Heart right ventricle (tissue), 16 donors: ENCODE data around the gene INPP1. TPM values are rescaled to one million over a fixed set of nuclear protein-coding genes. Genes with fewer than 3 reads are reported as not detected.

Experiments used
- ATAC-seq, 8 donors: fragments of 200-7000 bp; cut with Tn5 transposase; one replicate each; pipeline ENCODE4 v1.9.1; 2020; ENCODE audit warnings: mild to moderate bottlenecking in 8 of 8, moderate library complexity in 8 of 8, moderate number of reproducible peaks in 1 of 8
- DNase-seq, 2 donors: peaks; one replicate each; pipeline ENCODE4 v3.0.0-alpha.2; 2020
- H3K27ac ChIP-seq, 10 donors: fragments of 200-600 bp; sonication (generic) in 2 of 10; one replicate each; pipeline versions ENCODE4 v1.5.0 to v1.8.0; 2020 to 2022; ENCODE audit warnings: mild to moderate bottlenecking in 3 of 10
- H3K27me3 ChIP-seq, 7 donors: fragments of 200-600 bp; one replicate each; pipeline ENCODE4 v1.8.0; 2021 to 2022; ENCODE audit warnings: mild to moderate bottlenecking in 2 of 7
- H3K36me3 ChIP-seq, 9 donors: fragments of 200-600 bp; sonication (generic) in 1 of 9; one replicate each; pipeline versions ENCODE4 v1.5.0 to v1.8.0; 2020 to 2022; ENCODE audit warnings: mild to moderate bottlenecking in 2 of 9
- H3K4me1 ChIP-seq, 9 donors: fragments of 200-600 bp; sonication (generic) in 1 of 9; one replicate each; pipeline versions ENCODE4 v1.5.0 to v1.8.0; 2020 to 2022; ENCODE audit warnings: mild to moderate bottlenecking in 4 of 9
- H3K4me3 ChIP-seq, 10 donors: fragments of 200-600 bp; sonication (generic) in 2 of 10; one replicate each; pipeline versions ENCODE4 v1.5.0 to v1.8.0; 2020 to 2022; ENCODE audit warnings: mild to moderate bottlenecking in 7 of 10, moderate library complexity in 2 of 10
- H3K9me3 ChIP-seq, 11 donors: fragments of 200-600 bp in 10 of 11; sonication (generic) in 2 of 11; one replicate each; pipeline versions ENCODE4 v1.5.0 to v1.8.0; 2013 to 2022; ENCODE audit warnings: mild to moderate bottlenecking in 2 of 11, control low read depth in 1 of 11, moderate library complexity in 1 of 11
- WGBS, 2 donors: extraction: QIAGEN DNeasy Blood & Tissue Kit; methylation state at CpG; one replicate each; pipeline ENCODE4 v1.1.7; 2013; ENCODE audit warnings: inconsistent platforms in 1 of 2; 5-methylcytosine and 5-hydroxymethylcytosine counted together
- intact Hi-C, 10 donors: fragments of 100-400 bp; cut with DNase I; formaldehyde crosslinking; loops; one replicate each; pipeline versions ENCODE4 v1.11.1 to v1.14.2; 2022
- polyA plus RNA-seq, 2 donors: library from polyadenylated mRNA; stranded (reverse); fragments of 200-250 nt; gene quantifications; one replicate each; pipeline ENCODE4 v1.2.3, GENCODE V29; 2013
- total RNA-seq, 10 donors: library from RNA; stranded (reverse); fragmentation: NEBNext Ultra II Directional in 3 of 10; extraction: Animal tissue kit (Norgen Biotek cat#: 25700) in 3 of 10; gene quantifications; one replicate each; pipeline versions ENCODE4 v1.2.1 to v1.2.4, GENCODE V29; 2021 to 2023
- TF ChIP-seq, protein P1 (sequence below), 9 donors: fragments of 200-600 bp; sonication (generic) in 2 of 9; IDR thresholded peaks; one replicate each; pipeline versions ENCODE4 v1.5.0 to v1.8.0; 2021 to 2022; ENCODE audit warnings: antibody characterized with exemption in 9 of 9, mild to moderate bottlenecking in 5 of 9, moderate library complexity in 1 of 9
- donor health status: Arrhythmogenic right ventricular cardiomyopathy.
- donor health status: ischemic (EF 13 %, LVEDD 7.1; RV severe dilation, severe dysfunction).
- donor health status: healthy with polysubstance abuse.
- donor health status: DM: no; HTN: yes; CAD: no.
- donor health status: DM: no; HTN: no; CAD: no.
- donor health status: ischemic (EF 25% LVEDD 6.9; RV normal size, moderate dysfunction).
- donor health status: ischemic (EF 25% LVEDD 5.7; RV mildly dilated, moderate dysfunction).
- donor health status: healthy.
- donor health status: DM: yes; HTN: yes; CAD: no.
- donor health status: Ischemic cardiomyopathy.
- donor health status: ischemic (EF 35%, LVEDD 5.7; RV mildly dilated, moderate dysfunction).
- donor health status: nonischemic (EF 11% LVEDD 7.7; RV severe dilation, severe dysfunction).
- donor health status: DM: yes; HTN: yes; CAD: no.
- donor health status: PGD.
- donor health status: ischemic (EF 29% LVEDD 5.4; RV normal size, mild dysfunction).
- donor health status: nonischemic (EF 23%, LVEDD 6.1; RV moderate dilation, normal function).

Gene INPP1
- total and polyA plus RNA-seq, 12 donors: 10.4 to 29.5 (median 16.6) TPM

DNA sequence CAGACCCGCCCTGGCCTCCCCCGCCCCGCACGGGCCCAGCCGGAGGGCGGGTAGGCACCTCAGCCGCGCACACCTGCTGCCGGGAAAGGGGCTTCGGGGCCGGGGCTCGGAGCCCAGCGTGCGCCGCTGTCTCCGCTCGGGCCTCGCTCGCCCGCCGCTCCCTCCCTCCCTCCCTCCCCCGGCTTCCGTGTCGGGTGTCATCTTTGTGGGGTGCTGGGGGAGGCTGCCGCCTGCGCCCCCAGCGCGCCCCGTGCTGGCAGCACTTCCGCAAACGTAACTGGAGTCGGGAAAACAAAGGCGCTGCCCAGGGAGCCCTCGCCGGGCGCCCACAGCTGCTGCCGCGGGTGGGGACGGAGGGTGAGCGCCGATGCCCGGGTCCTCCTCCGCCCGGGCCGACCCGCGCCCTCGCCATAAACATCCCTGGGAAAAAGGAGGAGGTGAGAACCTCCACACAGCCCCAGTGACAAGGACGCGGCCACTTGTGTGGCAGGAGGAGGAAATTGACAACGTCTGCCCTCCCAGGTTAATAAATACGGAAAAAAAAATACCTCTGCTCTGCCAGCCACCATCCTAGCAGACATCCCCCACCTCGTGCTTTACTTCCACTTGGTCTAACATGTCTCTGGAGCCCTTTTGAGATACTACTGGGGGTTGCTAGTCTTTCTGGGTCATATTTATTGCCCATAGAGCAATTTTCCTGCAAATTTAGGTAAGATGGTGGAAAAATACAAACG is 65.3 kb downstream of the INPP1 start:
- DNase-seq: peak; percentile 29 to 61
- Histone ChIP-seq H3K27ac (peak overlapping the region; percentile 81 to 95 (median 90)), H3K27me3 (peaks cover 0 to 6% (median 0%) of the 10 kb centered on the region in 7 donors), H3K36me3 (no peaks in the 10 kb centered on the region), H3K4me3 (peak overlapping the region; percentile 60 to 97 (median 84)), H3K9me3 (no peaks in the 10 kb centered on the region), H3K4me1 (peaks cover 0 to 50% (median 35%) of the 10 kb centered on the region in 9 donors)
- WGBS, 2 donors: 1 to 2% methylated on average over 51 to 54 of the region's 54 CpGs
- intact Hi-C loops: loop anchor here in 5 of 10 donors (5.0 to 10.0 kb wide), 6 partner anchors 59 to 276 kb away; partner anchors contain the start of gene NAB1 (in 1 of the 5)
- ATAC-seq: peak; percentile 34 to 62 (median 58)
- TF ChIP-seq, protein P1, sequence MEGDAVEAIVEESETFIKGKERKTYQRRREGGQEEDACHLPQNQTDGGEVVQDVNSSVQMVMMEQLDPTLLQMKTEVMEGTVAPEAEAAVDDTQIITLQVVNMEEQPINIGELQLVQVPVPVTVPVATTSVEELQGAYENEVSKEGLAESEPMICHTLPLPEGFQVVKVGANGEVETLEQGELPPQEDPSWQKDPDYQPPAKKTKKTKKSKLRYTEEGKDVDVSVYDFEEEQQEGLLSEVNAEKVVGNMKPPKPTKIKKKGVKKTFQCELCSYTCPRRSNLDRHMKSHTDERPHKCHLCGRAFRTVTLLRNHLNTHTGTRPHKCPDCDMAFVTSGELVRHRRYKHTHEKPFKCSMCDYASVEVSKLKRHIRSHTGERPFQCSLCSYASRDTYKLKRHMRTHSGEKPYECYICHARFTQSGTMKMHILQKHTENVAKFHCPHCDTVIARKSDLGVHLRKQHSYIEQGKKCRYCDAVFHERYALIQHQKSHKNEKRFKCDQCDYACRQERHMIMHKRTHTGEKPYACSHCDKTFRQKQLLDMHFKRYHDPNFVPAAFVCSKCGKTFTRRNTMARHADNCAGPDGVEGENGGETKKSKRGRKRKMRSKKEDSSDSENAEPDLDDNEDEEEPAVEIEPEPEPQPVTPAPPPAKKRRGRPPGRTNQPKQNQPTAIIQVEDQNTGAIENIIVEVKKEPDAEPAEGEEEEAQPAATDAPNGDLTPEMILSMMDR (IDR thresholded peaks at IDR 0.05): no peak

DNA sequence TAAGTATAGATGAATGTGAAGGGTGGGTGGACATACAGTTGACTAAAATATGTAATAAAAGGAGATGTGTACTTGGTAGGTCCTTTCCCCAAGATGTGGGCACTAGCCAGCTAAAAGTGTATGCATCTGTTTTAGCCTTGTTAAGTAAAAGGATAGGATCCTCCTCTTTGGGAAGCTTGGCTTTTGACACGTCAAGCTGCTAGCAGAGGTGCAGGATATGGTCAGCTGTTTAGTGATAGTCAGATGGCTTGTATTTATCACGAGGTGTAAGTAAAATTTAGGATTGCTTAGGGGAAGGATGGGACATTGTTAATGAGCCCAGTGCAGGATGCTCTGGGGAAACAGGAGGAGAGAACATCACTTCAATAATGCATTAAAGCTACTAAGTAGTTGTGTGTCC is 66.2 kb downstream of the INPP1 start:
- Histone ChIP-seq H3K27ac (peak overlapping the region in 5 of 10 donors; percentile 85 to 95 (median 92)), H3K27me3 (peaks cover 0 to 6% (median 0%) of the 10 kb centered on the region in 7 donors), H3K9me3 (no peaks in the 10 kb centered on the region), H3K36me3 (no peaks in the 10 kb centered on the region), H3K4me1 (peaks cover 0 to 57% (median 39%) of the 10 kb centered on the region in 9 donors), H3K4me3 (peak overlapping the region in 9 of 10 donors; percentile 60 to 97 (median 84))
- ATAC-seq: no peak
- TF ChIP-seq, protein P1 (IDR thresholded peaks at IDR 0.05): no peak
- WGBS, 2 donors: 36 to 47% methylated on average over 2 of the region's 2 CpGs
- no peak for DNase-seq
- intact Hi-C loops: loop anchor here in 6 of 10 donors (5.0 to 10.0 kb wide), 7 partner anchors 55 to 275 kb away; partner anchors contain the start of gene NAB1 (in 1 of the 6)

DNA sequence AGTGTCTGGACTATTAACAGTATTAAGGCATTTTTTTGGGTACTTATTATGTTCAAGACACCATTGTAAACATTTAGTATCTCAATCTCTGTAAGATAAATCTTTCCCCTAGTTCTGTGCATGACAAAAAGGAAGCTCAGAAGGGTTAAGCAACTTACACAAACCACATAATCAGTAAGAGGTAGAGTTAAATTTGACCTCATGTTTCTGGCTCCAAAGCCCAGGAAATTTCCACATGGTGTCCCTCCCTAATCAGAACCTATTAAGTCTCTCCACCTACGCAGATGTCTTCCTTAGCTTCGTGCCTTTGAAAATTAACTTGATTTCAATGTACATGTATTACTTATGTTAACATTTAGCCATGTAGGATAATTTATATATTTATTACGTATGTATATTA is 66.8 kb downstream of the INPP1 start:
- H3K36me3 ChIP-seq: no peaks in the 10 kb centered on the region
- 65 to 76% methylated on average over 3 of the region's 3 CpGs for WGBS, 2 donors
- DNase-seq: no peak
- peaks cover 0 to 6% (median 0%) of the 10 kb centered on the region in 7 donors for H3K27me3 ChIP-seq
- TF ChIP-seq, protein P1 (IDR thresholded peaks at IDR 0.05): no peak
- no peak for ATAC-seq
- H3K4me1 ChIP-seq: peaks cover 0 to 61% (median 40%) of the 10 kb centered on the region in 9 donors
- H3K4me3 ChIP-seq: peak overlapping the region in 4 of 10 donors; percentile 84 to 97 (median 84)
- intact Hi-C loops: loop anchor here in 2 of 10 donors (10.0 kb wide), 1 partner anchor 55 kb away; no protein-coding TSS in a partner anchor
- H3K27ac ChIP-seq: peak overlapping the region in 5 of 10 donors; percentile 4 to 95 (median 92)
- no peaks in the 10 kb centered on the region for H3K9me3 ChIP-seq

DNA sequence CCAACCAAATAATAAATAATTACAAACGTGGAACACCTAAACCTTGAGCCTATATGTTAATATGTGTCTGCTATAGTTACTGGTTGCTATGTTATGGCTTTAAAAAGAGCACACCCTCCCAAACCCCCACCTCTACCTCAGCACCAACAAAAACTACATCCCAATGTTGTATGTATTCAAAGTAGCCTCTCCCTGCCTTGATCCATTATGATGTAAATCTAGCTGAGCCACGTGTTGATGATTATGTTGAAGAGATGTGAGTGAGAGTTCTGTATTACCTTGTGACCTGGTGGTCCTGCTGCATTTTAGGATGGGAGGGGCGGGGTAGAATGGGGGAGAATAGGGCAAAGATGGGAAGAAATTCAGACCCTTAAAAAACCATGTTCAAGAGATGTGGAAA is 69.6 kb downstream of the INPP1 start:
- intact Hi-C loops: loop anchor here in 2 of 10 donors (10.0 kb wide), 1 partner anchor 52 kb away; no protein-coding TSS in a partner anchor
- DNase-seq (no peak), ATAC-seq (no peak)
- H3K36me3 ChIP-seq: no peaks in the 10 kb centered on the region
- 62 to 65% methylated on average over 3 of the region's 3 CpGs for WGBS, 2 donors
- TF ChIP-seq, protein P1 (IDR thresholded peaks at IDR 0.05): no peak
- peak overlapping the region in 2 of 10 donors; percentile 39 to 42 for H3K27ac ChIP-seq
- H3K4me1 ChIP-seq: peaks cover 0 to 82% (median 52%) of the 10 kb centered on the region in 9 donors
- no peak overlapping the region for H3K4me3 ChIP-seq
- H3K27me3 ChIP-seq: peaks cover 0 to 6% (median 0%) of the 10 kb centered on the region in 7 donors
- H3K9me3 ChIP-seq: no peaks in the 10 kb centered on the region
